ENCODE results near the gene SRP14.
"Not testable (repeated sequence)": the region's sequence is repeated elsewhere in the genome, so short reads cannot be mapped to it uniquely, and the experiment has no call there.

The SRP14 gene

DNA sequence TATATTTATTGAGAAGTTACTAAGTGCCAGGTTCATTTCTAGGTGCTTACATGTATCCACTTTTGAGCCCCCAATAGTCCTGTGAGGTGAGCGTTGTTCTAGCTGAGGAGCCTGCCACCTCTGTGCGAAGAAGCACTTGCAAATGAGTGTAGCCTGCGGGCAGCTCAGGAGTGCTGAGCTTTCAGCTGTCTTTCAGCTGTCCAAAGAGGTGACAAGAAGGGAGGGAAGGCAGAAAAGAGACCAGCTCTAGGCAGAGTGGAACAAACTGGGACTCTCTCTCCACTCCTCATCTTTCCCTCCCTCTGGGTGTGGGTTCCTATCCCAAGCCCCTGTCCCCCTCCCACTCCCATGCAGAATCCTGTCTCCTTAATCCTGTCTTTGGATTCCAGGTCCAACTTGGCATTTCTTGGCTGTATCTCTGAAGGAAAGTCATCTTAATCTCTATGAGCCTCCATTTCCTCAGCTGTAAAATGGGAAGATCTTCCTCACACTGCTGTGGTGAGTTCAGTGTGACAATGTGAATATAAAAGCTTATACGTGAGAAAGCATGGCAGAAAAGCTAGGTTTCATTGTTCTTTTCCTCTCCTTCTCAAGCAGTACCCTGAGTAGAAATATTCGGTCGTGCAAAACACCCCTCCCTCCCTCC, 6.7 kb upstream of the SRP14 start:
- peaks cover 27% of the 10 kb centered on the region for H3K4me1 ChIP-seq (ENCODE audit: insufficient read depth, low read length)
- peak overlapping the region; percentile 33 for H3K9ac ChIP-seq (ENCODE audit: low read length)
- no peaks in the 10 kb centered on the region for H3K36me3 ChIP-seq (ENCODE audit: insufficient read depth, low read length)
- H3K27ac ChIP-seq (ENCODE audit: low read depth, low read length) = no peak overlapping the region
- peak overlapping the region in 1 of 2 donors; percentile 24 for H3K4me3 ChIP-seq (ENCODE audit: low read depth in 1 of 2, low read length in 2 of 2)
- H3K27me3 ChIP-seq (ENCODE audit: control insufficient read depth in 1 of 2, insufficient read depth in 2 of 2, low read length in 2 of 2) = no peaks in the 10 kb centered on the region
- H3K9me3 ChIP-seq (ENCODE audit: low read length) = no peaks in the 10 kb centered on the region

GRCh38 chr15:40044717-40045571, 6.0 kb upstream of the SRP14 start:
- peak overlapping the region in 1 of 2 donors; percentile 48 for H3K4me3 ChIP-seq (ENCODE audit: low read depth in 1 of 2, low read length in 2 of 2)
- H3K4me1 ChIP-seq (ENCODE audit: insufficient read depth, low read length) = peaks cover 28% of the 10 kb centered on the region
- no peak overlapping the region for H3K27ac ChIP-seq (ENCODE audit: low read depth, low read length)
- H3K27me3 ChIP-seq (ENCODE audit: control insufficient read depth in 1 of 2, insufficient read depth in 2 of 2, low read length in 2 of 2) = no peaks in the 10 kb centered on the region
- no peaks in the 10 kb centered on the region for H3K9me3 ChIP-seq (ENCODE audit: low read length)
- peak overlapping the region; percentile 33 for H3K9ac ChIP-seq (ENCODE audit: low read length)
- H3K36me3 ChIP-seq (ENCODE audit: insufficient read depth, low read length) = no peaks in the 10 kb centered on the region

- H3K27ac ChIP-seq (ENCODE audit: low read depth, low read length) = no peak overlapping the region
- H3K4me3 ChIP-seq (ENCODE audit: low read depth in 1 of 2, low read length in 2 of 2) = no peak overlapping the region
- H3K36me3 ChIP-seq (ENCODE audit: insufficient read depth, low read length) = no peaks in the 10 kb centered on the region
- no peaks in the 10 kb centered on the region for H3K27me3 ChIP-seq (ENCODE audit: control insufficient read depth in 1 of 2, insufficient read depth in 2 of 2, low read length in 2 of 2)
- H3K9ac ChIP-seq (ENCODE audit: low read length) = peak overlapping the region; percentile 33
- H3K9me3 ChIP-seq (ENCODE audit: low read length) = no peaks in the 10 kb centered on the region
- peaks cover 30% of the 10 kb centered on the region for H3K4me1 ChIP-seq (ENCODE audit: insufficient read depth, low read length)
These were observed 5.1 kb upstream of the SRP14 start for GRCh38 chr15:40043927-40044716.

DNA sequence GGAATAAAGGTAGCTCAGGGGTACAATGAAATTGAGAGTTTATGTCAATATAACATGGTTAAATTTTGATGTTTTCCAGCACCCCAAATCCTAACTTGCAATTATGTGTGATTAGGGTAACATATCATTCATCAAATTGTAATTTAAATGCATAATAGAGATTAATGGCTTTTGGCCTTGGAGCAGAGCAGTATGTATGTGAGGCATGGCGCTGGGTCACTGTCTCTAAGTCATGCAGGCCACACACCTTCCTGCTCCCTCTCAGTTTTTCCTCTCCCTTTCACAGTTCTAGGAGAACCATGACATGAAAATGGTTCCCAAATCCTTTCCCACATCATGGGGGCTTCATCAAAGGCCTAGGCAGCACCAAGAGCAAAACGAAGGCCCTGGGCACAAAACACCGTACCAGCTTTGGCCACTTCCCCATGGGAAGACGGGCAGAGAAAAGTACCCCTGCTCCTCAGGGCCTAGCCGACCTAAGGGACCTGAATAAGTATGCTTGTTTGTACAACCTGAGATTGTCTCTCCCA, 3.9 kb upstream of the SRP14 start:
- H3K9me3 ChIP-seq (ENCODE audit: low read length) = no peaks in the 10 kb centered on the region
- H3K27ac ChIP-seq (ENCODE audit: low read depth, low read length) = no peak overlapping the region
- no peaks in the 10 kb centered on the region for H3K27me3 ChIP-seq (ENCODE audit: control insufficient read depth in 1 of 2, insufficient read depth in 2 of 2, low read length in 2 of 2)
- H3K4me3 ChIP-seq (ENCODE audit: low read depth in 1 of 2, low read length in 2 of 2) = no peak overlapping the region
- H3K9ac ChIP-seq (ENCODE audit: low read length) = no peak overlapping the region
- peaks cover 32% of the 10 kb centered on the region for H3K4me1 ChIP-seq (ENCODE audit: insufficient read depth, low read length)
- peaks cover 3% of the 10 kb centered on the region for H3K36me3 ChIP-seq (ENCODE audit: insufficient read depth, low read length)

- Histone ChIP-seq H3K27me3 (ENCODE audit: control insufficient read depth in 1 of 2, insufficient read depth in 2 of 2, low read length in 2 of 2) (no peaks in the 10 kb centered on the region), H3K9me3 (ENCODE audit: low read length) (no peaks in the 10 kb centered on the region), H3K9ac (ENCODE audit: low read length) (no peak overlapping the region), H3K36me3 (ENCODE audit: insufficient read depth, low read length) (peaks cover 20% of the 10 kb centered on the region), H3K4me1 (ENCODE audit: insufficient read depth, low read length) (peaks cover 27% of the 10 kb centered on the region), H3K4me3 (ENCODE audit: low read depth in 1 of 2, low read length in 2 of 2) (no peak overlapping the region), H3K27ac (ENCODE audit: low read depth, low read length) (no peak overlapping the region)
These were observed 1.8 kb upstream of the SRP14 start for GRCh38 chr15:40040770-40041169.

GRCh38 chr15:40040293-40040635, 1.3 kb upstream of the SRP14 start:
- no peaks in the 10 kb centered on the region for H3K27me3 ChIP-seq (ENCODE audit: control insufficient read depth in 1 of 2, insufficient read depth in 2 of 2, low read length in 2 of 2)
- H3K9ac ChIP-seq (ENCODE audit: low read length) = no peak overlapping the region
- no peak overlapping the region for H3K27ac ChIP-seq (ENCODE audit: low read depth, low read length)
- H3K4me1 ChIP-seq (ENCODE audit: insufficient read depth, low read length) = peaks cover 22% of the 10 kb centered on the region
- peaks cover 24% of the 10 kb centered on the region for H3K36me3 ChIP-seq (ENCODE audit: insufficient read depth, low read length)
- no peaks in the 10 kb centered on the region for H3K9me3 ChIP-seq (ENCODE audit: low read length)
- no peak overlapping the region for H3K4me3 ChIP-seq (ENCODE audit: low read depth in 1 of 2, low read length in 2 of 2)

DNA sequence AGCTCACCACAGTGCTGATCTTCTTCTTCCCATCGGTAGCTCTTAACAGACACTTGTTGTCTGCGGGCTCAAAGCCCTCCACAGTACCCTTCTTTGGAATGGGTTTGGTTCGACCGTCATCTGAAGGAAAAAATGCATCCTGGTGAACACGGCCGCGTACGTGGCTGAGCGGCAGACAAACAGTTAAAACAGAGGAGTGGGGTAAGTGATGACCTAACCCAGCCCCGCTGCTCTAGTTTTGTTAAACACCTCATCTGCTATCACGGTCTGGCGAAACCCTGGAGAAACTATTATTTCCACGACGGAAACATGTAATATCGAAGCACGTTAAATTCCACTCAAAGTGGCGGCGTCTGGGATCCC, 725 bp downstream of the SRP14 start:
- Histone ChIP-seq H3K27ac (ENCODE audit: low read depth, low read length) (peak overlapping the region; percentile 87), H3K4me3 (ENCODE audit: low read depth in 1 of 2, low read length in 2 of 2) (peak overlapping the region; percentile 85 to 98), H3K9me3 (ENCODE audit: low read length) (no peaks in the 10 kb centered on the region), H3K9ac (ENCODE audit: low read length) (peak overlapping the region; percentile 95), H3K4me1 (ENCODE audit: insufficient read depth, low read length) (peaks cover 15% of the 10 kb centered on the region), H3K27me3 (ENCODE audit: control insufficient read depth in 1 of 2, insufficient read depth in 2 of 2, low read length in 2 of 2) (no peaks in the 10 kb centered on the region), H3K36me3 (ENCODE audit: insufficient read depth, low read length) (peaks cover 37% of the 10 kb centered on the region)

GRCh38 chr15:40037721-40038120, 1.3 kb downstream of the SRP14 start:
- Histone ChIP-seq H3K36me3 (ENCODE audit: insufficient read depth, low read length) (peaks cover 41% of the 10 kb centered on the region), H3K4me1 (ENCODE audit: insufficient read depth, low read length) (peaks cover 15% of the 10 kb centered on the region), H3K9me3 (ENCODE audit: low read length) (no peaks in the 10 kb centered on the region), H3K9ac (ENCODE audit: low read length) (peak overlapping the region; percentile 95), H3K27ac (ENCODE audit: low read depth, low read length) (peak overlapping the region; percentile 87), H3K4me3 (ENCODE audit: low read depth in 1 of 2, low read length in 2 of 2) (peak overlapping the region in 1 of 2 donors; percentile 98), H3K27me3 (ENCODE audit: control insufficient read depth in 1 of 2, insufficient read depth in 2 of 2, low read length in 2 of 2) (no peaks in the 10 kb centered on the region)

GRCh38 chr15:40035182-40035581, 3.8 kb downstream of the SRP14 start:
- not testable (repeated sequence) for H3K27ac ChIP-seq (ENCODE audit: low read depth, low read length); H3K27me3 ChIP-seq (ENCODE audit: control insufficient read depth in 1 of 2, insufficient read depth in 2 of 2, low read length in 2 of 2); H3K4me3 ChIP-seq (ENCODE audit: low read depth in 1 of 2, low read length in 2 of 2); H3K9ac ChIP-seq (ENCODE audit: low read length); H3K9me3 ChIP-seq (ENCODE audit: low read length)
- H3K36me3 ChIP-seq (ENCODE audit: insufficient read depth, low read length) = peaks cover 56% of the 10 kb centered on the region
- H3K4me1 ChIP-seq (ENCODE audit: insufficient read depth, low read length) = peaks cover 14% of the 10 kb centered on the region

- Histone ChIP-seq H3K4me1 (ENCODE audit: insufficient read depth, low read length) (peaks cover 10% of the 10 kb centered on the region), H3K9me3 (ENCODE audit: low read length) (no peaks in the 10 kb centered on the region), H3K36me3 (ENCODE audit: insufficient read depth, low read length) (peaks cover 60% of the 10 kb centered on the region), H3K27me3 (ENCODE audit: control insufficient read depth in 1 of 2, insufficient read depth in 2 of 2, low read length in 2 of 2) (no peaks in the 10 kb centered on the region), H3K27ac (ENCODE audit: low read depth, low read length) (no peak overlapping the region), H3K4me3 (ENCODE audit: low read depth in 1 of 2, low read length in 2 of 2) (no peak overlapping the region), H3K9ac (ENCODE audit: low read length) (no peak overlapping the region)
These were observed 4.6 kb downstream of the SRP14 start for GRCh38 chr15:40034186-40034946.

Data from muscle layer of colon (tissue), 2 donors.